CD4-positive, alpha-beta T cell treated with Interleukin-17A for 1 hour (primary cell): Measurements from ENCODE around the gene UBE2E1.
A peak's percentile ranks its signal among the peaks of the same experiment; 100 is the strongest.

ENCODE experiments used
- DNase-seq: peaks from one replicate; pipeline ENCODE4 v3.0.0-alpha.2; 2020

The UBE2E1 gene

DNA sequence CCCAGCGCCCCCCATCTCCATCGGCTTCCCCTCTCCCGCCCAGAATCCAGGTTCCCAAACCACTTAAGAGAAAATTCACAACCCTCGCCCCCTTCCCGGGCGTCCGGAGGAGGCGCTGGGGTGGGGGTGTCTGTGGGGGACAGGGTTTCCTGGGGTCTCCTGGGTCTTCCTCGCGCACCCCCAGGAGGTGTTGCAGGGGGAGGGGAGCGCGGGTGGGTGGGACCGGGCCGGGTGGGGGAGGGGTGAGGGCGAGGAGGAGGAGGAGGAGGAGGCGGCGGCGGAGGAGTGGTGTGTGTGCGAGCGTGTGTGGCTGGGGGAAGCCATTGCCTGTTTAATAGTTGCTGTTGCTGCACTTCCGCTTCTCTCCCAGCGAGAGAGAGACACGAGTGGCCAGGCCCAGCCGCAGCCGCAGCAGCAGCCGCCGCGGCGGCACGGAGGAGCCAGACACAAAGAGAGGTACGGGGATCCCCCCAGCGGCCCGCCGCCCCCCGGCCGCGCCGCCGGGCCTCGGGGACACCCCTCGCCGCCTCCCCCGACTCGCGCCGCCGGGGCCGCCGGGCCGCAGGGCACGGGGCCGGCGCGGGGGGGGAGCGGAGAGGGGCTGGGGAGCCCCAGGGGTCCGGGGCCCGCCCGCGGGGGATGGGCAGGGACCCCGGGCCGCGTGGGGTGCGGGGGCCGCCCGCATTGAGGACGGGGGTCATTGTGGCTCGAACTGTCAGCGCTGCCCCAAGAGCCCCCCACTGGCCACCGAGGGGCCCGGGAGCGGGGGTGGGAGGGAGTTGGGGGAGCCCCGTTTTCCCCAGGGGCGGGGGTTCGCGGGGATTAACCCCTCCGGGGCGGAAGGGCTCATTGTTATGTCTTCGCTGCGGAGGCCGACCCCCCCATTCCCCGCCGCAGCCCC, at the start of gene UBE2E1:
Gene UBE2E1, plus strand, starts transcription at position 323 of the 901 bp plus-strand sequence. CDS start 1,315 bp downstream, outside the sequence.
- peak; percentile 87 for DNase-seq

- DNase-seq, result no peak
These were observed 49.4 kb upstream of the UBE2E1 start for GRCh38 chr3:23756206-23756840.

GRCh38 chr3:23758253-23758838, 47.4 kb upstream of the UBE2E1 start:
- peak; percentile 23 for DNase-seq

- DNase-seq, result no peak
These were observed 45.4 kb upstream of the UBE2E1 start for GRCh38 chr3:23760325-23760724.

- DNase-seq, result peak; percentile 18
These were observed 44.8 kb upstream of the UBE2E1 start for GRCh38 chr3:23760871-23761373.

DNA sequence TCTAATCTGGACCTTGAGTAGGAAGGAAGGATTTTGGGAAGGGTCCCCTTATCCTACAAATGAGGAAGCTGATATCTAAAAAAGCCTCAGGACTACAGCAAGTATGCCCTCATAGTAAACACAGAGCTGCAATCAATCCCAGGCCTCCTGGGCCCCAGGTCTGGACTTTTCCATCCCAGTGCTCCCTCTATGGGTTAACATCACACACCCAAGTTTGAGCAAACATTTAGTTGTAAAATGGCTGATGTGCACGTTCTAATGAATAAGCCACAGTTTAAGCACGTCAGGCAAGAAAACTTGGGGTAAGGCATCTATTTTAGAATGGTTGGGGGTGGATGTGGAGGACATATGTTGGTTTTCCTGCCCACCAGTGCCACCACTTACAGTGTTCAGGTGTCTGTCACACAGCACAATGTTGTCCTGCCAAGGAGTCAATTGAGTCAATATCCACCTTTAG, 44.3 kb upstream of the UBE2E1 start:
- DNase-seq, result peak; percentile 13

GRCh38 chr3:23762214-23762613, 43.5 kb upstream of the UBE2E1 start:
- DNase-seq, result peak; percentile 14

- DNase-seq, result no peak
These were observed 42.8 kb upstream of the UBE2E1 start for GRCh38 chr3:23762759-23763477.

GRCh38 chr3:23764407-23764806, 41.3 kb upstream of the UBE2E1 start:
- no peak for DNase-seq

GRCh38 chr3:23767546-23767945, 38.2 kb upstream of the UBE2E1 start:
- no peak for DNase-seq

DNA sequence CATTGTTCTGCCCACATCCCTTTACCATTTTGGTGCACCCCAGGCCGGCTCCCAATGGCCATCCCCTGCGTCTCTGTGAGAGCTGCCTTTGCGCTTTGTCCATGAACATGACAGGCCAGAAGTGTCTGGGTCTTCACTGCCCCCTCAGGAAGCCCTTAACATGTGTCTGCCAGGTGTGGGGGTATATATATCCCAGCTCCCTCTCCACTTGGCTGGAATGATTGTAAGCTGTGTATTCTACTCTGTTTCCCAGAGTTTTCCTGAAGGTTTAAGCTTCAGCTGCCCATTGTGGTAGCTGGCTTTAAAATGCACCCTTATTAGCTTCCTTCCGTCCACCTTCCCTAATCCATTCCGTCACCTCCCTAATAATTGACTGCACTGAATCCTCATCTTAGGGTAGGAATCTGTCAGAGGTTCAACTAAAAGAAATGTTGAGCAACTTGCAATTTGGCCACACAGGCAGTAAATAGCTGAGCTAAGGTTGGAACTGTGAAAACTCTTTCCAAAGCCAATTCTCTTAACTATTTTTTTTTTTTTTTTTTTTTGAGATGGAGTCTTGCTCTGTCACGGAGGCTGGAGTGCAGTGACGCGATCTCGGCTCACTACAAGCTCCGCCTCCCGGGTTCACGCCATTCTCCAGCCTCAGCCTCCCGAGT, 30.4 kb upstream of the UBE2E1 start:
- DNase-seq, result no peak

- no peak for DNase-seq
These were observed 29.3 kb upstream of the UBE2E1 start for GRCh38 chr3:23776352-23776891.

- no peak for DNase-seq
These were observed 27.3 kb upstream of the UBE2E1 start for GRCh38 chr3:23778446-23778845.

DNA sequence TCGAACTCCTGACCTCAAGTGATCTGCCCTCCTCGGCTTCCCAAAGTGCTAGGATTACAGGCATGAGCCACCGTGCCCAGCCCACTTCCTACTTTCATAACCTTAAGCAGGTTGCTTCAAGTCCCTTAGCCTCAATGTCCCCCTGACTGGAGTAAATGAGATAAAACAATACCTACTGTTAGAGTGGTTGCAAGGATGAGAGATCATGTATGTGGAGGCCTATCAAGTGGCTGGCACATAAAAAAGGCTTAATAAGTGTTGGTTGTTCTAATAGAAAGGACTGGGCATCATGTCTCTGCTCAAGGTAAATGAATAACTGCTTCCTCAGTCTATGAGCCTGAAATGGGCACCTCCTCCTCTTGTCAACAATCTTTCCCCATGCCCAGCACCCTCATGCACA, 25.9 kb upstream of the UBE2E1 start:
- no peak for DNase-seq

DNA sequence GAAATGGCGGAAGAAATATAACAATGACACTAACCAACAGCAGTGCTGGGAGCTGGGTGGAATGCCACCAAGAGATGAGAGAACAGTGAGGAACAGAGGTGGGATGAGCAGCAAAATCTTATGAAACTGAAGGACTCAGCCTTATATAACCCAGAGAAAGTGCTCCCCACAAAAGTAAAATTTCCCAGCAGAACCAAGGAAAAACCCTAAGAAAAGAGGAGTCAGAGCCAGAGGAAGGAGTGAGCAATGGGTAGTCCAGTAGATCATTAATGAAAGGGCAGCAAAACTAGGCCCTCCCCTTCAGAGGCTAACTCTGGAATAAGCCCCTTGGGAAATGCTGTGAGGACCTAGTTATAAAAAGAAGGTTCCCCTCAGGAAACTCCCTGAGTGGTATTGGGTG, 24.7 kb upstream of the UBE2E1 start:
- no peak for DNase-seq

DNA sequence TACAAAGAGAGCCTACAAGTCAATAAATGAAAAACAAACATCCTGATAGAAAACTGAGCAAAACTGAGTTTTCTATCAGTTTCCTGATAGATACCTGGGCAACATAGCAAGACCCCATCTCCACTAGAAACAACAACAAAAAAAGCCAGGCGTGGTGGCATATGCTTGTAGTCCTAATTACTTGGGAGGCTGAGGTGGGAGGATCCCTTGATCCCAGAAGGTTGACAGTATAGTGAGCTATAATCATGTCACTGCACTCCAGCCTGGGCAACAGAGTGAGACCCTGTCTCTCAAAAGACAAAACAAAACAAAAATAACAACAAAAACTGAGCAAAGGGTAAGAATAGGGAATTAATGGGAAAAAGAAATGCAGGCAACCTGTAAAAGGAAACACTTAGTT, 23.9 kb upstream of the UBE2E1 start:
- DNase-seq, result no peak

- no peak for DNase-seq
These were observed 20.6 kb upstream of the UBE2E1 start for GRCh38 chr3:23785097-23785645.

GRCh38 chr3:23785882-23786281, 19.9 kb upstream of the UBE2E1 start:
- DNase-seq, result no peak

DNA sequence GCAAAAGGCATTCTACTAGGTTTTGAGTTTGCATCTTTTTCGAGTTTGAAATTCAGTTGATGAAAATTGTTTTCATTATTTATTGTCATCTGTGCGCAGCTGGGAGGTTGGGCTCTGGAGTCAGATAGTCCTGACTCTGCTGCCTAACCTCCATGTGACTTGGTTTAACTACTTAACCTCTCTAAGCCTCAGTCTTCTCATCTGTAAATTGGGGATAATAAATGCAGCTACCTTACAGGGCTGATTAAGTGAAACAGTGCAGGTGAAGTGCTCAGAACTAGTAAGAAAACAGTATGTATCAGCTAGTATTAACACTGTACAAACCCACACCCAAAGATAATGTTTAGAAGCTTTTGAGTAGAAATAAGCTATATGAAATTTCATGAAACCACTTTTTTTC, 14.1 kb upstream of the UBE2E1 start:
- no peak for DNase-seq

GRCh38 chr3:23793528-23794134, 12.1 kb upstream of the UBE2E1 start:
- DNase-seq, result no peak

DNA sequence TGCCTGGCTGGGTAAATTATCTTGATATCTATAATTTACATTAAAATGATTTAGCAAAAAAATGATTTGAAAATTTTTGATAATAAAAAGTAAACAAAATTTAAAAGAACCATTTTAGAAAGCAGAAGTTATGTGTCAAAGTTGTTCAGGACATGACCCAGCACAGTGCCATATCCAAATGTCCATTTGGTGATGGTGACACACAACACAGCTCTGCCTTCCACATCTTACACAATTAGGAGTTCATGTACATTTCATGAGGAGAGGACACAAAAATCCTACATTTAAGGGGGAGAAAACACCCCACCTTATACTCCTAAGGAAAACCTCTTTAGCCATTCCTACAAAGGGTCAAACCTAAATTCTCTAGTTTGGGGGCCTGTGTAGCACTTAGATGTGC, 10.7 kb upstream of the UBE2E1 start:
- no peak for DNase-seq
